VCaP (cell line): ENCODE measurements around the gene GHRL.
A peak's percentile ranks its signal among the peaks of the same experiment; 100 is the strongest.
"Not testable (repeated sequence)": the region's sequence is repeated elsewhere in the genome, so short reads cannot be mapped to it uniquely, and the experiment has no call there.

ENCODE experiments used
- H3K27ac ChIP-seq: fragments of 450-650 bp; 2 replicates; pipeline ENCODE4 v1.5.1; 2017
- CTCF ChIP-seq: fragments of 450-650 bp; conservative IDR thresholded peaks from 2 replicates; pipeline ENCODE4 v1.5.1; 2017; ENCODE audit warnings: mild to moderate bottlenecking, moderate library complexity

Gene GHRL

GRCh38 chr3:10305331-10305902 lies 12.7 kb upstream of the GHRL start:
- H3K27ac ChIP-seq: no peak overlapping the region
- no peak for TF ChIP-seq CTCF

GRCh38 chr3:10304905-10305304 lies 12.2 kb upstream of the GHRL start:
- no peak for TF ChIP-seq CTCF
- H3K27ac ChIP-seq: no peak overlapping the region

GRCh38 chr3:10303785-10304184 lies 11.0 kb upstream of the GHRL start:
- no peak overlapping the region for H3K27ac ChIP-seq
- no peak for TF ChIP-seq CTCF

GRCh38 chr3:10303105-10303504 lies 10.4 kb upstream of the GHRL start:
- H3K27ac ChIP-seq: no peak overlapping the region
- TF ChIP-seq CTCF: no peak

GRCh38 chr3:10300087-10300486 lies 7.3 kb upstream of the GHRL start:
- TF ChIP-seq CTCF: no peak
- no peak overlapping the region for H3K27ac ChIP-seq

GRCh38 chr3:10299679-10300078 lies 6.9 kb upstream of the GHRL start:
- H3K27ac ChIP-seq: no peak overlapping the region
- TF ChIP-seq CTCF: no peak

GRCh38 chr3:10299175-10299574 lies 6.4 kb upstream of the GHRL start:
- no peak overlapping the region for H3K27ac ChIP-seq
- TF ChIP-seq CTCF: peak; percentile 53

- H3K27ac ChIP-seq: not testable (repeated sequence)
Measured at GRCh38 chr3:10298064-10298463, 5.3 kb upstream of the GHRL start.
